ENCODE data around the gene KIRREL1.
A peak's percentile ranks its signal among the peaks of the same experiment; 100 is the strongest.

Gene KIRREL1

DNA sequence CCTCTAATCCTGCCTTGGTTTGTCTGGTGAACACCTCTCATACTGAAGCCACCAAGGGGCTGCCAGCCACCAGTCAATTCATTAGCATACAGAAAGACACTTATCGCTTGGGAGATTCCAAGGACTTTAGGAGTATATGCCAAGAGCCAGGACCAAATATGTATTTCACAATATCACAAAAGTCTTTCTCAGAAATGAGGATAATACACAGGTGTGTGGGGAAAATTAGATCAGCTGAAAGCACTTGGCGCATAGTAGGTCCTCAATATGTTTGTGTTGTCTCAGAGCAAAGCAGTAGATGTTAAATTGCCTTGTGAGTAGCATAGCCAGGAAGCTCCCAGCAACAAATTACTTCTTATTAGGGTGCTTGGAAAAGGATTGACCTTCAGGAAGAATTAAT is 34.1 kb downstream of the KIRREL1 start:
- Histone ChIP-seq H4K8ac (ENCODE audit: low read depth, low read length) (no peak overlapping the region), H3K4me2 (ENCODE audit: low read length) (no peak overlapping the region), H3K36me3 (ENCODE audit: control insufficient read depth, insufficient read depth, low read length) (no peaks in the 10 kb centered on the region), H2AK5ac (ENCODE audit: low read length) (no peak overlapping the region), H3K79me1 (ENCODE audit: low read length) (peaks cover 16% of the 10 kb centered on the region), H2BK5ac (ENCODE audit: low read length) (no peak overlapping the region), H3K4ac (ENCODE audit: low read depth, low read length) (no peak overlapping the region), H3K56ac (ENCODE audit: low read length) (no peak overlapping the region), H2BK15ac (replicated peaks; ENCODE audit: low read depth) (no peak overlapping the region), H3K79me2 (ENCODE audit: control insufficient read depth, insufficient read depth, low read length) (peaks cover 12% of the 10 kb centered on the region), H2BK120ac (ENCODE audit: low read depth, low read length) (no peak overlapping the region), H4K5ac (ENCODE audit: low read length) (no peak overlapping the region), H3K27ac (ENCODE audit: low read depth, low read length) (no peak overlapping the region), H3K9ac (ENCODE audit: low read length) (no peak overlapping the region), H3K4me1 (ENCODE audit: control insufficient read depth, low read depth, low read length) (peaks cover 15% of the 10 kb centered on the region), H3K27me3 (ENCODE audit: insufficient read depth, low read length, poor library complexity) (no peaks in the 10 kb centered on the region), H3K18ac (ENCODE audit: low read length) (no peak overlapping the region), H3K23ac (ENCODE audit: low read length) (no peak overlapping the region), H3K4me3 (ENCODE audit: low read length) (no peak overlapping the region)
- DNase-seq, result no peak
- WGBS (ENCODE audit: extremely low coverage, insufficient coverage, low lambda C conversion rate), result no CpG with 5 or more reads among the region's 2 CpGs

DNA sequence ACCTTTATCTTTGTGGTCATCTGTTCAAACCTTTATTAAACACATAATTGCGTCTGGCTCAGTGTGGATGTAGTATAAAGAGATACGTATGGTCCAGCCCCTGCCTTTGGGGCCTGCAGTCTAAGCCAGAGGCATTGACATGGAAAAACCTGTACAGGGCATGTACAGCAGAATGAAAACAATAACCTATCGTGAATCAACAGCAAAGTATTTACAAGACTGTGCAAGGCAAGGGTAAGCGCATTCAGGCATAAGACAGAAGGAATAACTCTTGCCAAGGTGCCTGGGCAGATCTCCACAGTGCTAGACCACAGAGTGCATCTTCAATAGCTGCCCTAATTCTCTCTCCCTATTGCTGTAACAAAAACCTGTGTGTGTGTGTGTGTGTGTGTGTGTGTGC is 35.5 kb downstream of the KIRREL1 start:
- Histone ChIP-seq H3K36me3 (ENCODE audit: control insufficient read depth, insufficient read depth, low read length) (no peaks in the 10 kb centered on the region), H3K18ac (ENCODE audit: low read length) (no peak overlapping the region), H2BK15ac (replicated peaks; ENCODE audit: low read depth) (no peak overlapping the region), H3K27me3 (ENCODE audit: insufficient read depth, low read length, poor library complexity) (no peaks in the 10 kb centered on the region), H3K56ac (ENCODE audit: low read length) (no peak overlapping the region), H3K4me1 (ENCODE audit: control insufficient read depth, low read depth, low read length) (peaks cover 15% of the 10 kb centered on the region), H3K27ac (ENCODE audit: low read depth, low read length) (no peak overlapping the region), H3K79me1 (ENCODE audit: low read length) (peaks cover 15% of the 10 kb centered on the region), H3K9ac (ENCODE audit: low read length) (no peak overlapping the region), H3K23ac (ENCODE audit: low read length) (no peak overlapping the region), H2BK120ac (ENCODE audit: low read depth, low read length) (no peak overlapping the region), H3K4me2 (ENCODE audit: low read length) (no peak overlapping the region), H4K5ac (ENCODE audit: low read length) (no peak overlapping the region), H4K8ac (ENCODE audit: low read depth, low read length) (no peak overlapping the region), H3K4me3 (ENCODE audit: low read length) (no peak overlapping the region), H3K79me2 (ENCODE audit: control insufficient read depth, insufficient read depth, low read length) (peaks cover 5% of the 10 kb centered on the region), H2AK5ac (ENCODE audit: low read length) (no peak overlapping the region), H2BK5ac (ENCODE audit: low read length) (no peak overlapping the region), H3K4ac (ENCODE audit: low read depth, low read length) (no peak overlapping the region)
- DNase-seq, result no peak
- WGBS (ENCODE audit: extremely low coverage, insufficient coverage, low lambda C conversion rate), result no CpG with 5 or more reads among the region's 4 CpGs

DNA sequence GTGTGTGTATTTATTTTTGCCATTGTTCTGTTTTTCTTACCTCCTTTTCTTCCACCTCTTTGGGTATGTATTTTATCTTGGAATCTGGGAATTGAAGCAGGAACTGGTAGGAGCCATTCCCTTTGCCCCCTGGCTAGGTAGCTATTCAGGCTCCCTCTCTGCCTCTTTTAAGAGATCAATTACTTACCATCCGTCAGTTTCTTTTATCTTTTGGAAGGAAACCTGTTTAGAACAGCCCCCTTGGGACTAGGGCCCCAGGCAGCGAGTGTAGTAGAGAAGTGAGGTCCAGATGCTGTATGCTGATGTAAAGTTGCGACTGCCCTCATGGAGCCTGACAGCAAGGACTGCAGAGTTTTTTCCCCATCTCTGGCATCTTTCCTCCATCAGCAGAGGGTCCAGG is 41.6 kb downstream of the KIRREL1 start:
- Histone ChIP-seq H3K4me2 (ENCODE audit: low read length) (no peak overlapping the region), H2AK5ac (ENCODE audit: low read length) (no peak overlapping the region), H4K5ac (ENCODE audit: low read length) (no peak overlapping the region), H2BK15ac (replicated peaks; ENCODE audit: low read depth) (no peak overlapping the region), H2BK5ac (ENCODE audit: low read length) (no peak overlapping the region), H3K4me3 (ENCODE audit: low read length) (no peak overlapping the region), H3K79me1 (ENCODE audit: low read length) (peaks cover 18% of the 10 kb centered on the region), H3K18ac (ENCODE audit: low read length) (no peak overlapping the region), H3K4ac (ENCODE audit: low read depth, low read length) (no peak overlapping the region), H2BK120ac (ENCODE audit: low read depth, low read length) (no peak overlapping the region), H3K23ac (ENCODE audit: low read length) (no peak overlapping the region), H3K4me1 (ENCODE audit: control insufficient read depth, low read depth, low read length) (peaks cover 12% of the 10 kb centered on the region), H3K79me2 (ENCODE audit: control insufficient read depth, insufficient read depth, low read length) (peaks cover 20% of the 10 kb centered on the region), H4K8ac (ENCODE audit: low read depth, low read length) (no peak overlapping the region), H3K56ac (ENCODE audit: low read length) (no peak overlapping the region), H3K36me3 (ENCODE audit: control insufficient read depth, insufficient read depth, low read length) (no peaks in the 10 kb centered on the region), H3K27ac (ENCODE audit: low read depth, low read length) (no peak overlapping the region), H3K9ac (ENCODE audit: low read length) (no peak overlapping the region), H3K27me3 (ENCODE audit: insufficient read depth, low read length, poor library complexity) (no peaks in the 10 kb centered on the region)
- no CpG with 5 or more reads among the region's 3 CpGs for WGBS (ENCODE audit: extremely low coverage, insufficient coverage, low lambda C conversion rate)
- no peak for DNase-seq

DNA sequence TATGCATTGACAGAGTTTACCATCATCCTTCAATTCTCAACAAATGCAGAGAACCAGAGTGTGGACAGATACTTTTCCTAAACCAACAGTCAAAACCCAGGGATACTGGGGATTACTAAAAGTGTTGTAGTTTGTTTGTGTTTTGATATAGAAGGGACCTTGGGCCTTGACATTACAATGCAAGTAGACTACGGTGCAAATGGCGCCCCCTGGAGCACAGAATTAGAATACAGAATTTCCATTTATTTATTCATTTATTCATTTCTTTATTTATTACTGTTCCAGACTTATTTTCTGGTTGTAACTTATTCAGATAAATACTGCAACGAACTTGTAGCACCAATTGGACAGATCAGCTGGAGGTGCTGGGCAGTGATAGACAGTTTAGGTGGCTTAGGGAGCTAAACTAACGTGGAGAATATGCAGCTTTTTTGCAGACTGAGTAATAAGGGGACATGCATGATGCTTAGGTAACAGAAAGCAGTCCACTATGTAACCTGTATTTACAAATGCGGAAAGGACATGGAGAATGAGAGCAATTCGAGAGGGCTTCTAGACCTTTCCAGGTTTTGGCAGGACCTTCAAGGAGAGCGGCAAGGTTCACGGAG is 42.6 kb downstream of the KIRREL1 start:
- Histone ChIP-seq H3K56ac (ENCODE audit: low read length) (no peak overlapping the region), H3K4ac (ENCODE audit: low read depth, low read length) (no peak overlapping the region), H3K4me2 (ENCODE audit: low read length) (no peak overlapping the region), H2BK5ac (ENCODE audit: low read length) (no peak overlapping the region), H3K4me1 (ENCODE audit: control insufficient read depth, low read depth, low read length) (peaks cover 12% of the 10 kb centered on the region), H3K4me3 (ENCODE audit: low read length) (no peak overlapping the region), H3K9ac (ENCODE audit: low read length) (no peak overlapping the region), H2BK15ac (replicated peaks; ENCODE audit: low read depth) (no peak overlapping the region), H2AK5ac (ENCODE audit: low read length) (no peak overlapping the region), H3K23ac (ENCODE audit: low read length) (no peak overlapping the region), H3K79me2 (ENCODE audit: control insufficient read depth, insufficient read depth, low read length) (peaks cover 22% of the 10 kb centered on the region), H4K8ac (ENCODE audit: low read depth, low read length) (no peak overlapping the region), H3K36me3 (ENCODE audit: control insufficient read depth, insufficient read depth, low read length) (no peaks in the 10 kb centered on the region), H2BK120ac (ENCODE audit: low read depth, low read length) (no peak overlapping the region), H4K5ac (ENCODE audit: low read length) (no peak overlapping the region), H3K79me1 (ENCODE audit: low read length) (peaks cover 21% of the 10 kb centered on the region), H3K18ac (ENCODE audit: low read length) (no peak overlapping the region), H3K27ac (ENCODE audit: low read depth, low read length) (no peak overlapping the region), H3K27me3 (ENCODE audit: insufficient read depth, low read length, poor library complexity) (no peaks in the 10 kb centered on the region)
- DNase-seq, result no peak
- WGBS (ENCODE audit: extremely low coverage, insufficient coverage, low lambda C conversion rate), result no CpG with 5 or more reads among the region's 8 CpGs

DNA sequence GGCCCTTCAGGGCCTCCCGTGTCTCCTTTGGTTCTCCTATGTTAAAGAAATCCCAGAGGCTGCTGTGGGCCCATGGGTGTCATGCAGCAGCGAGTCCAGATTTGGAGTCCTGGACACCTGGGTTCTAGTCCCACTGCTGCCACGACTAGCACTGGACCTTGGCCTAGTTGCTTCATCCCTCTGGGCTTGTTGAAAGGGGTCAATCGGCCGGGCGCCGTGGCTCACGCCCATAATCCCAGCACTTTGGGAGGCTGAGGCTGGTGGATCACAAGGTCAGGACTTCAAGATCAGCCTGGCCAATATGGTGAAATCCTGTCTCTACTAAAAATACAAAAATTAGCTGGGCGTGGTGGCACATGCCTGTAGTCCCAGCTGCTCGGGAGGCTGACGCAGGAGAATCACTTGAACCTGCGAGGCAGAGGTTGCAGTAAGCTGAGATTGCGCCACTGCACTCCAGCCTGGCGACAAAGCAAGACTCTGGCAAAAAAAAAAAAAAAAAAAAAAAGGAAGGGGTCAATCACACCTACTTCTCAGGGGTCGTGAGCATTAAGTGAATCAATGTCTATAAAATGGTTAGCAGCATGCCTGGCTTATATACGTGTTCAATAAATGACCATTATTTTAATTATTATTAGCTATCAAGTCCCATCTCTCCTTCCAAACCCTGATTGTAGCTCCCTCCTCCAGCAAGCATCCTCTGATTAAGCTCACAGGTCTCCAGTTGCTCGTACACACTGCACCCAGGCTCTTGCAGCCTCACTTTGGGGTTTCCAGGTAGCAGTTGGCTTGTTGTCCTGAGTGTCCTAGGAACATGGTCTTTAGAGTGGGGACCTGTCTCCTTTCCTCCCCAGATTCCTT is 43.8 kb downstream of the KIRREL1 start:
- H2BK5ac ChIP-seq (ENCODE audit: low read length), result peak overlapping the region; percentile 32
- no peak overlapping the region for H3K4me3 ChIP-seq (ENCODE audit: low read length)
- H3K79me2 ChIP-seq (ENCODE audit: control insufficient read depth, insufficient read depth, low read length), result peaks cover 20% of the 10 kb centered on the region
- WGBS (ENCODE audit: extremely low coverage, insufficient coverage, low lambda C conversion rate), result no CpG with 5 or more reads among the region's 17 CpGs
- H2BK120ac ChIP-seq (ENCODE audit: low read depth, low read length), result no peak overlapping the region
- H3K23ac ChIP-seq (ENCODE audit: low read length), result no peak overlapping the region
- H3K27ac ChIP-seq (ENCODE audit: low read depth, low read length), result peak overlapping the region; percentile 45
- H4K8ac ChIP-seq (ENCODE audit: low read depth, low read length), result peak overlapping the region; percentile 28
- H3K36me3 ChIP-seq (ENCODE audit: control insufficient read depth, insufficient read depth, low read length), result no peaks in the 10 kb centered on the region
- peak overlapping the region; percentile 0 for H3K18ac ChIP-seq (ENCODE audit: low read length)
- no peak overlapping the region for H2BK15ac ChIP-seq (replicated peaks; ENCODE audit: low read depth)
- no peak overlapping the region for H3K4ac ChIP-seq (ENCODE audit: low read depth, low read length)
- peaks cover 25% of the 10 kb centered on the region for H3K79me1 ChIP-seq (ENCODE audit: low read length)
- H3K27me3 ChIP-seq (ENCODE audit: insufficient read depth, low read length, poor library complexity), result no peaks in the 10 kb centered on the region
- H4K5ac ChIP-seq (ENCODE audit: low read length), result no peak overlapping the region
- no peak overlapping the region for H2AK5ac ChIP-seq (ENCODE audit: low read length)
- H3K56ac ChIP-seq (ENCODE audit: low read length), result peak overlapping the region; percentile 75
- H3K4me1 ChIP-seq (ENCODE audit: control insufficient read depth, low read depth, low read length), result peaks cover 12% of the 10 kb centered on the region
- DNase-seq, result no peak
- no peak overlapping the region for H3K9ac ChIP-seq (ENCODE audit: low read length)
- H3K4me2 ChIP-seq (ENCODE audit: low read length), result no peak overlapping the region

Data from mesendoderm (in vitro differentiated cells).